ENCODE data around the gene SLX4IP.
"Not testable (repeated sequence)": the region's sequence is repeated elsewhere in the genome, so short reads cannot be mapped to it uniquely, and the experiment has no call there.

Gene SLX4IP

DNA sequence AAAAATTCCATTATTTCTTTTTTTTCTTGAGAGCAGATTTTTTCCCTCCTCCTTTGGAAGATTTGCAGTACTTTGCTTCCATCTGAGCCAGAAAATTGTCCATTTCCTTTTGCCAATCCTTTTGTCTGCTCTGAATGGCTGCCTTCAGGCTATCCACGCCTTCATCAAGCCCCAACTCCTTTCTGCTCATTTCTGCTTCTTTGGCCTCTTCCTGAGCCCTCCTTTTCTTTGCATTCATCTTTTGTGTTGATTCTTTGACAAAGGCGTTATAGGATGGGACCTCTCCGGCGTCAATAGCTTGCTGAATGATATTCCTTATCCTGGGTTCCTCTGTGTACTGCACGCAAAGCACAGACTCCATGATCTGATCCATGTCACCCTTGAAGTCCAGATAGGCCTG is 178.3 kb downstream of the SLX4IP start:
- DNase-seq: not testable (repeated sequence)

- no peak for DNase-seq
These were observed 178.8 kb downstream of the SLX4IP start for GRCh38 chr20:10613911-10614310.

DNA sequence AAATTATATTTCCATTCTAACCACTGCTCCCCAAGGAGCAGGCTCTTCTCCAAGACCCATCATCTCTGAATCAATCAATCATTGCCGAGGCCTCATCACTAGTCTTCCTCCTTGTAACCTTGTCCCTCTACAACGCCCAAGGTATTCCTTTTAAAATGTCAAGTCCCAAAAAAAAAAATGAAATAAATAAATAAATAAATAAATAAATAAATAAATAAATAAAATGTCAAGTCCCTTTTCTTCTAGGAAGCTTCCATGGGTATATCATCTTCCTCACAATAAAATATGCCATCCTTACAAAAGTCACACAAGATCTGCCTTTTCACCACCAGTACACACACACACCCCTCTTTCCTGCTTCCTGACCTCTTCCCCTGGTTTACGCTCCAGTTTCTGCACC is 181.1 kb downstream of the SLX4IP start:
- DNase-seq: no peak

- DNase-seq: not testable (repeated sequence)
These were observed 182.5 kb downstream of the SLX4IP start for GRCh38 chr20:10617549-10618133.

GRCh38 chr20:10618611-10619245 is 183.6 kb downstream of the SLX4IP start:
- DNase-seq: no peak

DNA sequence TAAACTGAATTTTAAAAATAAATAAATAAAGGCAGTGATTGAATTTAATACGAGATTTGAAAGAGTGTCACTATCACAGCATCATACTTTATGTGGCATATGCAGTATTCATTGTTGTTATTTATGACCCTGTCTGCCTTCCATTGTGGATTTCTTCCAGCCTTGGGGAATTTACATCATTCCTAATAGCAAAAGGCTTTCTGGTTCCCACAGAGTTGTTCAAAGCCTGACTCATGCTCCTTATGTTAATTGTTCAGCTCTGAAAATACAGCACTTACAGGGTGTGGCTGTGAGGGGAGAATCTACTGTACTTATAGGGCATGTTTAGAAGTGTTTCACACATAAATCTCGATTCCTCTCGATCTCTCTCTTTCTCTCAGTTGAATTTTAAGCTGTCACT is 184.3 kb downstream of the SLX4IP start:
- DNase-seq: no peak

DNA sequence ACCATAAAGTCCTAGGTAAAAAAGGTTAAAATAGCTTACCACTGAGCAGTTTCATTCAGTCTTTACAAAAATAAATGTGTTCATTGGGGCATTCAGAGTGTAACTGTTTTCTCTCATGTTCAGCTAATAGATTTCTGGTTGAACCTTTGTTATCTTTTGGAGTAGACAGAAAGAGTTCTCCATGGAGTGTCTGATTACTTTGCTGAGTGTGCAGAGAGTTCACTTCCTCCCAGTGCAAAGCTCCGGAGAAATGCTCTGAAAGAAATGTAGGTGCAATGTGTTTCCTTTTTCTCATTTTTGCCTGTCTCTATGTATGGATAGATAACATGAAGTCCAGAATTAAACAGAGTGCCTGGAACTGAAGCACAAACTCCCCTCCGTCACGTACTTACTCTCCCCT is 186.0 kb downstream of the SLX4IP start:
- DNase-seq: no peak

GRCh38 chr20:10622657-10623418 is 187.7 kb downstream of the SLX4IP start:
- no peak for DNase-seq

DNA sequence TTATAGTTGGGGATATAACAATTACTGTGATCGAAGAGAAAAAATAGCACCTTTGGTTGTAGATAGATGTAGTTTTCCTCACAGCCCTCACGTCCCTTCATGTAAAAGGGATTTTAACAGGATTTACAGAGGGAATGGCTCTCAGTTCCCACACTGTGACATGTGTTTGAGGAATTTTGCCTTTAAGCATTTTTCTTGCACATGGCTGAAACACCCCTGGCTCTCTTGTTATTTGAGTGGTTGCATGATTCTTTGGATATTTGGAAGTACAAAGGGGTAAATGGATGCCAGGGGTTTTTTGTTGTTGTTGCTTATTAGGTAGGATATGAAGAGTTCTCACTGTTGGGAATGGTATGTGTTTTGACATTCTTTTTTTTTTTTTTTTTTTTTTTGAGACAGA is 190.5 kb downstream of the SLX4IP start:
- no peak for DNase-seq

GRCh38 chr20:10626896-10627295 is 191.8 kb downstream of the SLX4IP start:
- DNase-seq: no peak

DNA sequence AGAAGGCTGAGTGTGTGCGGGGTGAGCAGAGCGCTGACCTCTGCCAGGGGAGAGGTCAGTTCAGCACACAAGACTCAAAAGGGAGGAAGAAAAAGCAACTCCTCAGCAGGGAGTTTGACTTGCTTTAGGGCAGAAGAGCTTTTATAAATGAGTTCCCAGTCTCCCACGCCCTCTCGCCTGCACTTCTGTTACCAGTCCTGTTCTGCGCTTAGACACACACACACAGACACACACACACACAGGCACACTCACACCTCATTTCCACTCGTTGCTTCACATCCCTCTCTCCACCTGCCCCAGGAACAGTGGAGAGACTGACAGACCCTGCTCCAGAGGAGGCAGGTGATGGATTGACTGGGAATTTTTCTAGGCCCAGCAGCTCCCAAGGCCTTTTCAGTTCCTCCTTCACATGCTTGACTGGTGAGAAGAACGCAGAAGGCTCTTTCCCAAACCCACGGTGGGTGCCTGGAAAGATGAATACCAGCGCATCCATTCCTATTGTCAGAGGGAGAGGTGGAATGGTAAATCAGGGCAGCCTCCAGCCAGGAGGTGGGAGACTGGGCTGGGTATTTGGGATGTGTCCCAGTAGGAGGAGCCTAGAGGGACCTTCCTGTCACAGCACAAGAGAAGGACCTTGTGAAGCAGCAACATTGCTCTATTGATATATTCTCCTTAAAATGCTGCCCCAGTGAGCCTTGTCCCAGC is 195.0 kb downstream of the SLX4IP start:
- no peak for DNase-seq

- no peak for DNase-seq
These were observed 196.0 kb downstream of the SLX4IP start for GRCh38 chr20:10631126-10631525.

- DNase-seq: no peak
These were observed 197.8 kb downstream of the SLX4IP start for GRCh38 chr20:10632721-10633509.

- no peak for DNase-seq
These were observed 198.6 kb downstream of the SLX4IP start for GRCh38 chr20:10633718-10634117.

DNA sequence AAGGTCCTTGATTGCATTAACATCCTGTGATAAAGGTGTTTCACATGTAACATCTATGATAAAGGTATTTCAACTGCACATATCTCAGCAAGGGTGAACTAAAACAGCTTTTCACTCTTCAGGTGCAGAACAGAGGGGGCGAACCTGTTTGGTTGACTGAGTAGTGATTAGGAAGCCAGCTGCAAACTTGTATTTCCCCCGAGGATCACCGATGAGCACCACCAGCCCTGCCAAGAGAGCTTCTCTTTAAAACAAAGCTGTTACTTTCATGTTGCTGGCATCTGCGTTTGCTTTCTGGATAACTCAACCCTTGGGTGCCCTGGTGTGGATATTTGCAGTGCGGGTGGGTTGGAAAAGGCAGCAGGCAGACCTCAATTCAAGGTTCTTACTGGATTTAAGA is 199.1 kb downstream of the SLX4IP start:
- DNase-seq: no peak

DNA sequence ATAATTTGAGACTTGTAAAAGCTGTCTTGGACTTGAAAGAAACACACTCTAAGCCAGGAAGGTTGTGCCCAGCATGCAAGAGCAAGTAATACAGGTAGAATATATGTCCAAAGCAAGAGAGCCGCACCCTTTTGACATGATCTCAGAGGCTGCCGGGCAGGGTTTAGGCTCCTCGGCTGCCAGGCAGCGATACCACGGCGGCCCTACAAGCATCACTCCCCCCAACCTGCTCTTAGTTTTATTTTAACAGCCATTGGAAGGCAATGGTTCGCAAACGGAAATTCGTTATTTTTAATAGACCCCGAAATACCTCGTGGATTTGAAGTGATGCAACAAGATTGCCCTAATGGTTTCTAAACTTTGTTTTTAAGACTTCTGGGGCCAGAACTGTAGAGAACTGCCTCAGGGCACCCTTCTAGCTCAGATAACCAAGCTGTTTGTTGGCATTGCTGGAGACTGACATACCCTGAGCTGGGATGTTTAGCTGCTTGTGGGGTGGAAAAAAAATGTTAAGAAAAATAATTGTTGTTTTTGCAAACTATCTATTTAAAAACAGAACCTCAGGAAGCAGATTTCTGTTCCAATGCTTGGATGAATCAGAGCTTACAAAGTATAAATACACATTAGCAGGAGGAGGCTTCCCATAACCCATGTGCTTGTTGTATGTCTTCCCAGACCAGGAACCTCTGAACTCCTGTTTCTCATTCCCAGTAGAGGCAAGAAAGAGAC is 199.7 kb downstream of the SLX4IP start:
- DNase-seq: no peak

- DNase-seq: no peak
These were observed 200.5 kb downstream of the SLX4IP start for GRCh38 chr20:10635476-10636208.

DNA sequence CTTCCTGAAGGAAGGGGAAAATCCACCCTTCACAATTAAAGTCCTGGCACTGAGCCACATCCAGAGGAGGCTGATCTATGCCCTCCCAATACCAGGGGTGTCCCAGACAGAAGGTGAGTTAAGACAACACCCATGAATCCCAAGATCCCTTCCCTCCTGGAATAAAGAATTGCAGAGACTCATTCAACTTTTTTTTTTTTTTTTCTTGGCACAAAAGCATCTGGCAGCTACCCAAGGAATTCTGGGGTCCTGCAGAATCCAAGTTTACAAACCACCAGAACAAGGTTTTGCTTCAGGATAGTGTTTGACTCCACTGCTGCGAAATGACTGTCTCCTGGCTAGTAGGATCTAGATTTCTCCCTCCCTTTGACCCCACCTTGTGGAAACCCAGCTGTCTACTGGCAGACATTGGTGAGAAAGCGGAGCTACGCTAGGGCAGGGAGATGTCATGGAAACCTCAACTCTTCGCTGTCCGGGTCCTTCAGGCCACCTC is 201.3 kb downstream of the SLX4IP start:
- no peak for DNase-seq

GRCh38 chr20:10637031-10637559 is 202.0 kb downstream of the SLX4IP start:
- no peak for DNase-seq

GRCh38 chr20:10637563-10637962 is 202.5 kb downstream of the SLX4IP start:
- no peak for DNase-seq
